ENCODE data around the gene ZNF552.
"Not testable (repeated sequence)": the region's sequence is repeated elsewhere in the genome, so short reads cannot be mapped to it uniquely, and the experiment has no call there.

The ZNF552 gene

GRCh38 chr19:57817976-57818375 lies 3.3 kb upstream of the ZNF552 start:
- DNase-seq, result no peak

- DNase-seq, result no peak
Measured at GRCh38 chr19:57816652-57817051, 1.9 kb upstream of the ZNF552 start.

GRCh38 chr19:57815247-57816075 lies 748 bp upstream of the ZNF552 start:
- DNase-seq, result no peak

GRCh38 chr19:57813919-57814504 lies 701 bp downstream of the ZNF552 start:
- DNase-seq, result no peak

- DNase-seq, result not testable (repeated sequence)
Measured at GRCh38 chr19:57812975-57813820, 1.5 kb downstream of the ZNF552 start.

GRCh38 chr19:57812226-57812625 lies 2.5 kb downstream of the ZNF552 start:
- peak; percentile 27 for DNase-seq

- not testable (repeated sequence) for DNase-seq
Measured at GRCh38 chr19:57810410-57811295, 4.1 kb downstream of the ZNF552 start.

GRCh38 chr19:57807541-57807940 lies 7.2 kb downstream of the ZNF552 start:
- no peak for DNase-seq

- no peak for DNase-seq
Measured at GRCh38 chr19:57803594-57804325, 11.0 kb downstream of the ZNF552 start.

GRCh38 chr19:57803265-57803593 lies 11.5 kb downstream of the ZNF552 start:
- no peak for DNase-seq

GRCh38 chr19:57802269-57802668 lies 12.4 kb downstream of the ZNF552 start:
- DNase-seq, result no peak

- DNase-seq, result no peak
Measured at GRCh38 chr19:57800696-57801095, 14.0 kb downstream of the ZNF552 start.

GRCh38 chr19:57796580-57796979 lies 18.1 kb downstream of the ZNF552 start:
- not testable (repeated sequence) for DNase-seq

GRCh38 chr19:57789288-57789687 lies 25.4 kb downstream of the ZNF552 start:
- no peak for DNase-seq

GRCh38 chr19:57788114-57788692 lies 26.5 kb downstream of the ZNF552 start:
- DNase-seq, result no peak

- no peak for DNase-seq
Measured at GRCh38 chr19:57786906-57787305, 27.8 kb downstream of the ZNF552 start.

GRCh38 chr19:57786286-57786685 lies 28.4 kb downstream of the ZNF552 start:
- no peak for DNase-seq

GRCh38 chr19:57779220-57779845 lies 35.4 kb downstream of the ZNF552 start:
- no peak for DNase-seq

- no peak for DNase-seq
Measured at GRCh38 chr19:57778336-57778735, 36.4 kb downstream of the ZNF552 start.

- no peak for DNase-seq
Measured at GRCh38 chr19:57776764-57777296, 37.9 kb downstream of the ZNF552 start.

GRCh38 chr19:57773488-57773887 lies 41.2 kb downstream of the ZNF552 start:
- no peak for DNase-seq
